CD4-positive, alpha-beta T cell (primary cell): Measurements from ENCODE around the gene IL10. TPM values are rescaled to one million over a fixed set of nuclear protein-coding genes. Genes with fewer than 3 reads are reported as not detected.
A peak's percentile ranks its signal among the peaks of the same experiment; 100 is the strongest.

ENCODE experiments used
- ATAC-seq: fragments of 200-7000 bp; cut with Tn5 transposase; one replicate; pipeline ENCODE4 v1.10.0; 2022; ENCODE audit warnings: mild to moderate bottlenecking; ENCODE audit not compliant: poor library complexity
- CTCF ChIA-PET: fragments of 350-600 bp; sonication (Branson Sonifier 250); formaldehyde crosslinking; loops from one replicate; lab custom pipeline; 2021; ENCODE audit warnings: antibody characterized with exemption, inconsistent platforms; lab: Charles Lee
- POLR2A ChIA-PET: fragments of 350-600 bp; sonication (Branson Sonifier 250); formaldehyde crosslinking; loops from one replicate; lab custom pipeline; 2021; ENCODE audit warnings: antibody characterized with exemption, inconsistent platforms; lab: Charles Lee
- DNase-seq, 14 experiments: peaks; one replicate each; pipeline ENCODE4 v3.0.0-alpha.2; 2013 to 2020; ENCODE audit warnings: mixed read lengths in 2 of 14
- H3K27ac ChIP-seq, 2 donors: one replicate each; pipeline versions ENCODE4 v1.5.1 to v1.7.0; 2013; ENCODE audit warnings: low read length in 2 of 2, low read depth in 1 of 2, mild to moderate bottlenecking in 1 of 2
- H3K27me3 ChIP-seq, 2 experiments: 1 replicate in 1 of 2; 2 replicates in 1 of 2; pipeline versions ENCODE4 v1.6.1 to v1.7.0; 2013; ENCODE audit warnings: low read length in 2 of 2, control low read depth in 1 of 2, mild to moderate bottlenecking in 1 of 2, moderate library complexity in 1 of 2; ENCODE audit not compliant: insufficient read depth in 2 of 2, control insufficient read depth in 1 of 2
- H3K36me3 ChIP-seq: one replicate; pipeline ENCODE4 v1.6.1; 2013; ENCODE audit warnings: low read length, control low read depth; ENCODE audit not compliant: insufficient read depth
- H3K4me1 ChIP-seq: one replicate; pipeline ENCODE4 v1.6.1; 2013; ENCODE audit warnings: low read length, control low read depth; ENCODE audit not compliant: insufficient read depth
- H3K4me3 ChIP-seq: one replicate; pipeline ENCODE4 v1.5.1; 2013; ENCODE audit warnings: mild to moderate bottlenecking, low read length, moderate library complexity
- H3K9me3 ChIP-seq, 2 experiments: 1 replicate in 1 of 2; 2 replicates in 1 of 2; pipeline versions ENCODE4 v1.6.1 to v1.7.0; 2013; ENCODE audit warnings: low read length in 2 of 2, mild to moderate bottlenecking in 2 of 2, control low read depth in 1 of 2, moderate library complexity in 1 of 2; ENCODE audit not compliant: control insufficient read depth in 1 of 2, insufficient read depth in 1 of 2
- H3K27ac Mint-ChIP-seq: one replicate; pipeline ENCODE4 v1.8.0; 2020; ENCODE audit warnings: mixed read lengths
- H3K27me3 Mint-ChIP-seq: one replicate; pipeline ENCODE4 v1.8.0; 2021; ENCODE audit warnings: mixed read lengths
- H3K36me3 Mint-ChIP-seq: one replicate; pipeline ENCODE4 v1.8.0; 2021; ENCODE audit warnings: low read depth, mixed read lengths
- H3K4me1 Mint-ChIP-seq: one replicate; pipeline ENCODE4 v1.8.0; 2021; ENCODE audit warnings: low read depth, mixed read lengths
- H3K4me3 Mint-ChIP-seq: one replicate; pipeline ENCODE4 v1.8.0; 2020; ENCODE audit warnings: mild to moderate bottlenecking, mixed read lengths
- H3K9me3 Mint-ChIP-seq: one replicate; pipeline ENCODE4 v1.8.0; 2020; ENCODE audit warnings: mixed read lengths
- intact Hi-C, 2 experiments: fragments of 100-400 bp; cut with DNase I in 1 of 2; cut with micrococcal nuclease in 1 of 2; formaldehyde crosslinking; loops; one replicate each; pipeline versions ENCODE4 v1.15.1 to v1.9.0; 2023 to 2025; cut with DNase I, micrococcal nuclease
- total RNA-seq, 174 experiments: library from RNA in 2 of 174; stranded (reverse) in 2 of 174; gene quantifications; one replicate each; pipeline ENCODE4 v1.2.3 and lab custom pipeline; 2021 to 2026
- TF ChIP-seq, protein P1 (sequence below): fragments of 200-600 bp; IDR thresholded peaks from one replicate; pipeline ENCODE4 v1.8.0; 2022; ENCODE audit warnings: antibody characterized with exemption, mild to moderate bottlenecking

The IL10 gene
- total RNA-seq, 2 experiments from 2014 or later: 0.27 to 0.87 TPM

DNA sequence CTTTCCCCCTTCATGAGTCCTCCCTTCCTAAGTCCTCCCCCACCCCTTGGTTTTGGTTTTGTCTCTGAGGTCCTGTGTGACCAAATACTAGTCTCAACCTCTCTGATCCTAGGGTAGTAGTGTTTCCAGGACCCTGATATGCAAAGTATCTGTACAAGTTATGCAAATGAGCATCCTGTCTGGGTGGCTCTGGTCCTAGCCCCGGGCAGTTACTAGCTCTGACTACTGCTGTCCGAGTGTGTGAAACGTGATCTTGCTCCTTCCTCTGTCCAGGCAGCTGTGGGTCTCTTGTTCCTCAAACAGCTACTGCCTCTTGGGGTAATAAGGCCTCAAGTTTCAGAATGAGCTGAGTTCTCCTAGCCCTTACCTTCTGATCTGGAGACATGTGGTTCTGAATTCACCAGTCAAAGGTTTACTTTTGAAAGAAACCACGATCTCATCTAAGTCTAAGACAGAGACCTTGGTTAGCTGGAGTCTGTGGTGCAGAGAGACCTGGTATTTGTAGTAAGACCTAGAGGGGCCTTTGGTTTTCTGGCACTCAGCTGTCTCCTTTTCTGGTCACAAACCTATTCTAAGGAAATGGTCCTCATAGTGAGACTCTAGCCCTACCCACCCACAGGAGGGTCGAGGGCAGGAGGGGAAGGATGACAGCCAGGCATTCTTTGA, 32.8 kb downstream of the IL10 start:
- Mint-ChIP-seq H3K27ac (peak overlapping the region; percentile 90), H3K9me3 (no peaks in the 10 kb centered on the region), H3K4me3 (peak overlapping the region; percentile 69), H3K27me3 (no peaks in the 10 kb centered on the region), H3K4me1 (peaks cover 88% of the 10 kb centered on the region), H3K36me3 (peaks cover 3% of the 10 kb centered on the region)
- Histone ChIP-seq H3K27ac (peak overlapping the region in 1 of 2 donors; percentile 35), H3K4me3 (no peak overlapping the region), H3K27me3 (no peaks in the 10 kb centered on the region), H3K9me3 (no peaks in the 10 kb centered on the region), H3K36me3 (no peaks in the 10 kb centered on the region), H3K4me1 (peaks cover 67% of the 10 kb centered on the region)
- intact Hi-C loops: loop anchor here in 1 of 2 experiments (5.0 kb wide), 1 partner anchor 33 kb away; the partner anchor contains the start of genes IL10 and IL19
- POLR2A ChIA-PET: interaction anchor here (0.5 to 2.1 kb wide), 8 partner anchors 18 to 183 kb away, joined by 3 to 12 read pairs (median 4); partner anchors contain the start of gene FCMR
- peak in 3 of 14 experiments; percentile 37 to 54 (median 53) for DNase-seq
- TF ChIP-seq, protein P1, sequence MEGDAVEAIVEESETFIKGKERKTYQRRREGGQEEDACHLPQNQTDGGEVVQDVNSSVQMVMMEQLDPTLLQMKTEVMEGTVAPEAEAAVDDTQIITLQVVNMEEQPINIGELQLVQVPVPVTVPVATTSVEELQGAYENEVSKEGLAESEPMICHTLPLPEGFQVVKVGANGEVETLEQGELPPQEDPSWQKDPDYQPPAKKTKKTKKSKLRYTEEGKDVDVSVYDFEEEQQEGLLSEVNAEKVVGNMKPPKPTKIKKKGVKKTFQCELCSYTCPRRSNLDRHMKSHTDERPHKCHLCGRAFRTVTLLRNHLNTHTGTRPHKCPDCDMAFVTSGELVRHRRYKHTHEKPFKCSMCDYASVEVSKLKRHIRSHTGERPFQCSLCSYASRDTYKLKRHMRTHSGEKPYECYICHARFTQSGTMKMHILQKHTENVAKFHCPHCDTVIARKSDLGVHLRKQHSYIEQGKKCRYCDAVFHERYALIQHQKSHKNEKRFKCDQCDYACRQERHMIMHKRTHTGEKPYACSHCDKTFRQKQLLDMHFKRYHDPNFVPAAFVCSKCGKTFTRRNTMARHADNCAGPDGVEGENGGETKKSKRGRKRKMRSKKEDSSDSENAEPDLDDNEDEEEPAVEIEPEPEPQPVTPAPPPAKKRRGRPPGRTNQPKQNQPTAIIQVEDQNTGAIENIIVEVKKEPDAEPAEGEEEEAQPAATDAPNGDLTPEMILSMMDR: no peak
- CTCF ChIA-PET: interaction anchor here (1.2 to 1.4 kb wide), 2 partner anchors 17 to 70 kb away, joined by 4 read pairs; no protein-coding TSS in a partner anchor
- peak; percentile 67 for ATAC-seq

DNA sequence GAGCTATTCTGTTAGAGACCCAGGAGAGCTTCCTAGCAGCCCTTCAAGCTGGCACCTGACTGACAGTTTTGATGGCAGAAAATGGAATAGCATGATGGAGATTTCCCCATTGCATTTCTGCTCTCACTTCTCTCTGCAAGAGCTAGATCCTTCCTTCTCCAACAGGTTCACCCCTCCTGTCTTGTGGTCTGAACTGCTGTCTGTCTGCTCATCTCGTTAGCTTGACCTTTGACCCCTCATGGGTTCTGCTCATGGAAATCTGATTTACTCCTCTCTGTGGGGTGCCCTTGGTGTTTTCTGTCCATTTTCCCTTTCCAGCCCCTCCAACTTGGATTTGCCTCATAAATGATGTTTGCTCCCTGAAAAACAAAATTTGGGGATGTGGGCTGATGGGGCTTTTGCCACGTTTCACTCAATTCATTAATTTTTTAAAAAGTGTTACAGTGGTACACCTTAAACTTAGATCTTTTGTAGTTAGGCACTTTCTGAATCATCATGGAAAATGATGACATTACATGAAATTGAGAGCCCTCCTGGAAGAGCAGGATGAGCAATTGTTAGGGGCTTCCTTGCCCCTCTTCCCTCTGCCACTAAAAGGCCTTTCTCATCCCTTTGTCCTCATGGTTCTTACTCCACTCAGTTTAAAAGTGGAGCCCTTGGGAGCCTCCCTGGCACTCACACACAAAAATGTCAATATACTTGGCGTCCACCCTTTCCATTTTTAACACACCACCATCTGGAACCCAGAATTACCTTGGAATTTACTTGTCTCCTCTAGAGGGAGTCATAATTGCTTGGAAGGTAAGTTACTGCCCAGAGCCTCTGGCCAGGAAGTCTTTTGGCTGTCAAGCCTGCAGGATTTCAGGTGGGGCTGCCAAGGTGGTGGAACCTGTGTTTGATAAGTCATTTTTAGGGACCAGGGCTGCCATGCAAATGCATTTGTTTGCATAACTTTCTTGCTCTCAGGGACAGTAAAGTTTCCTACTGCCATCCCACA, 33.6 kb downstream of the IL10 start:
- Histone ChIP-seq H3K4me1 (peaks cover 72% of the 10 kb centered on the region), H3K27me3 (no peaks in the 10 kb centered on the region), H3K36me3 (peaks cover 4% of the 10 kb centered on the region), H3K9me3 (no peaks in the 10 kb centered on the region), H3K4me3 (no peak overlapping the region), H3K27ac (peak overlapping the region in 1 of 2 donors; percentile 74)
- H3K4me3 Mint-ChIP-seq: no peak overlapping the region
- peak overlapping the region; percentile 90 for H3K27ac Mint-ChIP-seq
- ChIA-PET POLR2A (interaction anchor here (0.5 to 3.1 kb wide), 8 partner anchors 19 to 184 kb away, joined by 3 to 17 read pairs (median 4); partner anchors contain the start of gene FCMR), CTCF (interaction anchor here (1.2 to 1.4 kb wide), 2 partner anchors 18 to 174 kb away, joined by 3 to 4 read pairs; no protein-coding TSS in a partner anchor)
- H3K27me3 Mint-ChIP-seq: no peaks in the 10 kb centered on the region
- no peaks in the 10 kb centered on the region for H3K9me3 Mint-ChIP-seq
- TF ChIP-seq, protein P1: no peak
- DNase-seq (peak in 2 of 14 experiments; percentile 28 to 30), ATAC-seq (no peak)
- peaks cover 11% of the 10 kb centered on the region for H3K36me3 Mint-ChIP-seq
- H3K4me1 Mint-ChIP-seq: peaks cover 89% of the 10 kb centered on the region
- intact Hi-C loops: loop anchor here in 1 of 2 experiments (5.0 kb wide), 1 partner anchor 34 kb away; the partner anchor contains the start of genes IL10 and IL19

DNA sequence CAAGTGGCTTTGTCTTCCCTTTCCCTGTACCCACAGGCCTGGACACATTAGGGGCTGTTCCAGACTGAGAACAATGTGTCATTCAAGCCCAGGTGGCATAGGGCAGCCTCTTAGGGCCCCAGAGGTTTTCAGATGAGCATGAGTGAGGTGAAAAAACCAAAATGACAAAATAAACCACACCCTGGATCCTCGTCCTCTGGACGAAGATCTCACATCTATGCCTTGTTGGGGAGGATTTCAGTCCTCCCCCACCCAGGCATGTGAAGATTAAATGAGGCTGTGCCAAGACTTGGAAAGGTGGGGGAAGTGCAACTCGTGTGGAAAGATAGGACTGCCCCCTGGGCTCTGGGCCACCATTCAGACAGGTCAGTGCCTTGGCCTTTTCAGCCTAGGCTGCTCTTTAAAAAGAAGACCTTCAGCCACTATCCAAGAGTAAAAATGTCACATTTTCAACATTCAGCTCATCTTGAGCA, 34.5 kb downstream of the IL10 start:
- H3K36me3 ChIP-seq: peaks cover 10% of the 10 kb centered on the region
- Mint-ChIP-seq H3K27me3 (no peaks in the 10 kb centered on the region), H3K4me3 (peak overlapping the region; percentile 65), H3K4me1 (peaks cover 82% of the 10 kb centered on the region), H3K36me3 (peaks cover 20% of the 10 kb centered on the region), H3K9me3 (no peaks in the 10 kb centered on the region), H3K27ac (peak overlapping the region; percentile 90)
- H3K27ac ChIP-seq: peak overlapping the region; percentile 48 to 74
- CTCF ChIA-PET: interaction anchor here (1.2 kb wide), 1 partner anchor 175 kb away, joined by 3 read pairs; no protein-coding TSS in a partner anchor
- ATAC-seq: peak; percentile 17
- peaks cover 65% of the 10 kb centered on the region for H3K4me1 ChIP-seq
- POLR2A ChIA-PET: interaction anchor here (1.0 to 3.9 kb wide), 4 partner anchors 29 to 184 kb away, joined by 3 to 91 read pairs (median 10); partner anchors contain the start of gene FCMR
- DNase-seq: peak in 5 of 14 experiments; percentile 24 to 61 (median 36)
- TF ChIP-seq, protein P1: no peak
- H3K27me3 ChIP-seq: no peaks in the 10 kb centered on the region
- H3K9me3 ChIP-seq: no peaks in the 10 kb centered on the region
- intact Hi-C loops: loop anchor here in 1 of 2 experiments (5.0 kb wide), 1 partner anchor 35 kb away; the partner anchor contains the start of genes IL10 and IL19
- no peak overlapping the region for H3K4me3 ChIP-seq
